ENCODE results near the gene TMCO6. TPM values are rescaled to one million over a fixed set of nuclear protein-coding genes. Genes with fewer than 3 reads are reported as not detected.
"Not testable (repeated sequence)": the region's sequence is repeated elsewhere in the genome, so short reads cannot be mapped to it uniquely, and the experiment has no call there.

The TMCO6 gene
- total RNA-seq, 1 donor from 2014 or later, result 4.2 TPM

DNA sequence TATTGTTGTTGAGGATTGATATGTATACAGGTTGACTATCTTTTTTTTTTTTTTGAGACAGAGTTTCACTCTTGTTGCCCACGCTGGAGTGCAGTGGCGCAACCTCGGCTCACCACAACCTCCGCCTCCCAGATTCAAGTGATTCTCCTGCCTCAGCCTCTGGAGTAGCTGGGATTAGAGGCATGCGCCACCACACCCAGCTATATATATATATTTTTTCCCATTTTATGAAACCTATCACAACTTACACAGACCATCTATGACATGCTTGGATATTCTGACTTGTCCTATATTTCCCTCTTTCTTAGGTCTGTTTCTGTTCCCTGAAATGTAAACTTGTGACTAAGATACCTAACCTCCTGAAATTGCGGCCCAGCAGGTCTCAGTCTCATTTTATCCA lies 11.3 kb upstream of the TMCO6 start:
- intact Hi-C loops (cut with DNase I), result no loop called here
- no peak for DNase-seq (ENCODE audit: missing footprints)
- no peak for ATAC-seq

DNA sequence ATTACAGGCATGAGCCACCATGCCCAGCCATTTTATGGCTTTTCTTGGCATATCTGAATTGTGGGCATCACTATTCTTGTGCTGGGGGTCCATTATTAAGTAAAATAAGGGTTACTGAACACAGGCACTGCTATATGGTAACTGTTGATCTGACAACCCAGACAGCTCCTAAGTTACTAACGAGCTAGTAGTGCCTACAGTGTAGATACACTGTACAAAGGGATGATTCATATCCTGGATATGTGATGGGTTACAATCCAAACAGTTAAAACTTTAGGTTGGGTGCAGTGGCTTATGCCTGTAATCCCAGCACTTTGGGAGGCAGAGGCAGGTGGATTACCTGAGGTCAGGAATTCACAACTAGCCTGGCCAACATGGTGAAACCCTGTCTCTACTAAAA lies 10.5 kb upstream of the TMCO6 start:
- ATAC-seq (no peak), DNase-seq (ENCODE audit: missing footprints) (no peak)
- intact Hi-C loops (cut with DNase I), result no loop called here

DNA sequence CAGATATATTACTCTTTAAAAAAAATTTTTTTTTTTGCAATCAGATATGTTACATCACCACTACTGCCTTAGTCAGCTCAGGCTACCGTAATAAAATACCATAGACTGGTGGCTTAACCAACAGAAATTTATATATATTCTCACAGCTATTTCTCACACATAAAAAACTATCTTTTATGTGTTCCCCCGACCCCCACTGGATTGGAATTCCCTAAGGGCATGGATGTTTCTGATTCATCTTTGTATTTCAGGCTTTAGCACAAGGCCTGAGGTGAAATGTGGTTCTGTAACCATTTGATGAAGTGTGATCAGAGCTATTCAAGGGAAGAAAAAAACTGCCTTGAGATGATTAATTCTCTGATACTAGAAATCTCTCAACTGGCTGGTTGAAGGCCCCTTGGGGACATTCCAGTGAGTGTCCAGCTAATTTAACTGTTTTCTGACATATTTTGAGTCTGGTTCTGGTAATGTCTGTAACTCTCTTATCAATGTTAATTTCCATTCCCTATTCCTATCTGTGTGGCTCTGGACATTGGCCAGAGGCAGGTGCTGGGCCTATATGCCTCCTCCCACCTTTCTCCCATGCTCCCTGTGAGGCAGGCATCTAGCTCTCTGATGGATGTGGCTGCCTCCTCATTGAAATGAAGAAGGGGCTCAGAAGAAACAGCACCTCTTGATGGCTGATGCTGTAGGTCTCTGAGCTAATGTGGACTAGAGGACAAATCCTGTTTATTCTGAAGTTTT lies 8.8 kb upstream of the TMCO6 start:
- intact Hi-C loops (cut with DNase I), result no loop called here
- DNase-seq (ENCODE audit: missing footprints) (no peak), ATAC-seq (no peak)

DNA sequence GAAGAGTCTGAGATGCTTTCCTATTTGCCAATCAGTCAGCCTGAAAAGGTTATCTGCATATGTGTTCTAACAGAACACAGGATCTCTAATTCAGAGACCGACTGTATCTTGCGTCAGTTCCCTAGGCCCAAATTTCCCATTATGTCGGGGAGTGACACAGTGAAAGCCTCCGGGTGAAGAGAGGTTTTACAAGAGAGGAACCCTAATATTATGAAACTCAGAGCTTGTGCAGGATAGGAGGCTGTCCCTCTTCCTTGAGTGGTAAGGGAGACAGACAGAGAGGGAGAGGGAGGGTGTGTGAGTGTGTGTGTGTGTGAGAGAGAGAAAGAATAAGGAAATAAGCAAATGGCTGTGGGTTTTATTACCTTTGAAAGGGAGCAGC lies 8.2 kb upstream of the TMCO6 start:
- intact Hi-C loops (cut with DNase I), result no loop called here
- DNase-seq (ENCODE audit: missing footprints) (no peak), ATAC-seq (no peak)

DNA sequence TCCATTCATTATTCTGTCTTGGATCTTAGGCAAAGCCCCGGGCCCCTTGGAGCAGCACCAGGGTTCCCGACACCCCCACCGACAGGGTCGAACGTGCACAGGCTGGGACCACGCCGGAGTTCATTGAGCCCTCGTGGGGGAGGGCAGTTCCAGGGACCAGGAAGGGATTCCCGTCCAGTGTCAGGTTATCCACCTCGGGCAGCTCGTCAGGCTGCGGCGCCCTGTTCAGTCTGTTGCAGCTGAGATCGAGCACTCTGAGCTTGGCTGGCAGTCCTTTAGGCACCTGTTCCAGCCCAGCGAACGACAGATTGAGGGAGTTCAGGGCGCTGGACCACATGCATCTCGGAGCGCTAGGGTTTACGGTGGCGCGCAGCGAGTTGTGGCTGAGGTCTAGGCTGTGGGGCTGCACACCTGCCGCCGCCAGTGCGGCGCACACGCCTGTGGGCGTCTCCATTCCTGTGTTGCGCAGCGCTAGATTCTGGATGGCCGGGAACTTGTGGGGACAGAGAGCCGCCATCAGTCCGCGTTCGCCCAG lies 7.4 kb upstream of the TMCO6 start:
- intact Hi-C loops (cut with DNase I), result no loop called here
- ATAC-seq (peak; percentile 38), DNase-seq (ENCODE audit: missing footprints) (no peak)

DNA sequence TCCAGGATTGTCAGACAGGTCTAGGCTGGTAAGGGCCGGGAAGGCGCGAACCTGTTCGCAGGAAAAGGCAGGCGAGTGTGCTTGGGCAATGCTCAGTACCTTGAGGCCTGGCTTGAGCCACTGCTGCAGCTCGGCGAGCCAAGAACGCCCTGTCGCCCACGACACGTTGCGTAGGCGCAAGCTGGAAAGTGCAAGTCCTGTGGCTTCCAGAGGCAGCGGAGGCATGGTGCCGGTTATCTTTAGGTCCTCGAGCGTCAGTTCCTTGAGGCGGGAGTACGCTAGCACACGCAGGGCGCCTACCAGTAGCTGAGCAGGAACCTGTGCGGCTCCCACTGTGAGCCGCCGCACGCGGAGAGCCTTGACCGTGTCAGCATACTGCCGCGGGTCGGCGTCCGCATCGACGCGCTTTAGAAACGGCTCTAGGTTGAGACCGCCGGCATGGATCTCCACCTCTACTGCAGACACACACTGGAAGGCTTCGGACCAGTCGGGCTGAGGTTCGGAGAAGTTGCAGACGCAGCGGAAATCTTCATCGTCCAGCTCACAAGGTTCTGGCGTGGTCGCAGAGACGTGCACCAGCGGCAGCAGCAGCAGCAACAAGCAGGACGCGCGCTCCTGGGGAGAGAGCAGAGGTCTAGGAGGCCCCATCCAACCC lies 6.8 kb upstream of the TMCO6 start:
- DNase-seq (ENCODE audit: missing footprints) (peak; percentile 85), ATAC-seq (peak; percentile 71)
- intact Hi-C loops (cut with DNase I), result no loop called here

DNA sequence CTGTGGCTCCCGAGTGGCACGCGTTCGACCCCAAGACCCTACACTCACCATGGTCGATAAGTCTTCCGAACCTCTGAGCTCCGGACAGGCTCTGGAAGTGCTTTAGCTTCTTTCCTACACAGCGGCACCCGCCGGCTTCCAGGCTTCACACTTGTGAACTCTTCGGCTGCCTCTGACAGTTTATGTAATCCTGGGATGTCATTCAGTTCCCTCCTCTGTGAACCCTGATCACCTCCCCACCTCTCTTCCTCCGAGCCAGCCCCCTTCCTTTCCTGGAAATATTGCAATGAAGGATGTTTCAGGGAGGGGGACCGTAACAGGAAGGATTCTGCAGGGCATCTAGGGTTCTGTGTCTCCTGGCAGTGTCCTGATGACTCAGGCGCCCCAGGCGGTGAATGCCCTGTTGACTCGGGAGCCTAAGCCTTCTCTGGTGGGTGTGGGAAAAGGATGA lies 6.2 kb upstream of the TMCO6 start, which contains the start of gene CD14:
Gene CD14 (minus strand): TSS at position 155 of the 451 bp plus-strand sequence. CDS start 104 bp downstream, at position 51.
- peak; percentile 88 for DNase-seq (ENCODE audit: missing footprints)
- ATAC-seq, result peak; percentile 65
- intact Hi-C loops (cut with DNase I), result no loop called here

DNA sequence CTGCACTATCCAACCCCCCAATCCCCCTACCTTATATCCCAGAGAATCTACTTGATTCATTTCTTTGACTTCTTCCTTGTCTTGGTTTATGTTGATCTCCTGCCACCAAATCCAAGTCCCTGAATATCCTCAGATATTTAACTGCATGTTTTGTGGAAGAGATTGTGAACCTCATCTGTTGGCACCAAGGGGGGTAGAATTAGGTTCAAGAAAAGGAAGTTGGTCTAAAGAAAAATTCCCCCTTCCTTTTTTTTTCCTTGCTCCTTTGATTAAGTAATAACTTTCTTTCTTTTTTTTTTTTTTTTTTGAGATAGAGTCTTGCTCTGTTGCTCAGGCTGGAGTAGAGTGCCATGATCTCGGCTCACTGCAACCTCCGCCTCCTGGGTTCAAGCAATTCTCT lies 5.8 kb upstream of the TMCO6 start:
- ATAC-seq (no peak), DNase-seq (ENCODE audit: missing footprints) (no peak)
- intact Hi-C loops (cut with DNase I), result no loop called here

DNA sequence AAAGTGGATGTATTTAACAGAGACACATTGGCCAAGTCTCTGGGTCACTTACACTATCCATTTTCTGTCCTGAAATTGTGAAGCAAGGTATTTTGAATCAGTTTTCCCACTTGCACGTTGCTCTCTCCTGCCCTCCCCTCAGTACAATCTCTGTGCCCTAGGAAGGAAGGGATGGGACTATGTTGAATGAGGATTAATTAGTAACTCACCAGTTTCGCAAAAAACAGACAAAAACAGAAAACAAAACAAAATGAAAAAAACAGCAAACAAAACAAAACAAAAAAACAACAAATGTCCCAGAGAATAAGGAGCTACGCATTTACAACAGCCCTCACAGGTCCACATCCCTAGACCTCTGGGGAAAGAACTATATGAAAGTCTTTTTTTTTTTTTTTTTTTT lies 5.1 kb upstream of the TMCO6 start:
- intact Hi-C loops (cut with DNase I), result no loop called here
- DNase-seq (ENCODE audit: missing footprints) (no peak), ATAC-seq (no peak)

DNA sequence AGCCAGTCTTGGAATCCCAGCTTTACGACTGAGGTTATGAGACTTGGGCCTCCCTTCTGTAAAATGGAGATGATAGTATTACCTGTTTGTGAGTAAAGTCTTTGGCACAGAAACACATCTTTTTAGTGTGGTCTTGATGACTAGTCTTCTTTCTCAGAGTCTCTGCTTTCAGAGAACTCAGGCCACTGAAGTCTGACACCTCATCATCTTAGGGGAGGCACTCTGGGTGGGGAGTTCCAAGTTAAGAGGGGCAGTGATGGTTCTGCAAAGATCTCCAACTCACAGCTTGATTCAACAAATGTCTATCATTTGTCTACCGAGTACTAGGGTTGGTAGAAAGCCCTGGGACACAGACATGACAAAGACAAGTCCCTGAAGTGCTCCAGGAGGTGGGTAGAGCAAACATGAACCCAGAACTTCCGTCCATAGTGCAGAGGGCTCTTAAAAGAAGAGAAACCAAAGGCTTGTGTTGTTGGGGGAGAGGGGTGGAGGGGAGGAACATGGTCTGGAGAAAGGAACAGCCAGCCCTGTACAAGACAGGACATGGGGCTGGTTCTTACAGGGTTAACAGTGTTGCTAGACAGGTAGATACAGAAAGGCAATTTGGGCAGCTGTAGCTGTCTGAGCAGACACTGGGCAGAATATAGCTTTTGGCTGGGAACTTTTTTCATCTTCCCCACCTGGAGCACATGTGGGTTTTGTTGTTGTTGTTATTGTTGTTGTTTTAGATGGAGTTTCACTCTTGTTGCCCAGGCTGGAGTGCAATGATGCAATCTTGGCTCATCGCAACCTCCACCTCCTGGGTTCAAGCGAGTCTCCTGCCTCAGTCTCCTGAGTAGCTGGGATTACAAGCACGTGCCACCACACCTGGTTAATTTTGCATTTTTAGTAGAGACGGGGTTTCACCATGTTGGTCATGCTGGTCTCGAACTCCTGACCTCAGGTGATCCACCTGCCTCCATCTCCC lies 3.7 kb upstream of the TMCO6 start:
- DNase-seq (ENCODE audit: missing footprints) (no peak), ATAC-seq (no peak)
- intact Hi-C loops (cut with DNase I), result loop anchor here (5.0 kb wide), 1 partner anchor 233 kb away; the partner anchor contains the start of gene ANKHD1

DNA sequence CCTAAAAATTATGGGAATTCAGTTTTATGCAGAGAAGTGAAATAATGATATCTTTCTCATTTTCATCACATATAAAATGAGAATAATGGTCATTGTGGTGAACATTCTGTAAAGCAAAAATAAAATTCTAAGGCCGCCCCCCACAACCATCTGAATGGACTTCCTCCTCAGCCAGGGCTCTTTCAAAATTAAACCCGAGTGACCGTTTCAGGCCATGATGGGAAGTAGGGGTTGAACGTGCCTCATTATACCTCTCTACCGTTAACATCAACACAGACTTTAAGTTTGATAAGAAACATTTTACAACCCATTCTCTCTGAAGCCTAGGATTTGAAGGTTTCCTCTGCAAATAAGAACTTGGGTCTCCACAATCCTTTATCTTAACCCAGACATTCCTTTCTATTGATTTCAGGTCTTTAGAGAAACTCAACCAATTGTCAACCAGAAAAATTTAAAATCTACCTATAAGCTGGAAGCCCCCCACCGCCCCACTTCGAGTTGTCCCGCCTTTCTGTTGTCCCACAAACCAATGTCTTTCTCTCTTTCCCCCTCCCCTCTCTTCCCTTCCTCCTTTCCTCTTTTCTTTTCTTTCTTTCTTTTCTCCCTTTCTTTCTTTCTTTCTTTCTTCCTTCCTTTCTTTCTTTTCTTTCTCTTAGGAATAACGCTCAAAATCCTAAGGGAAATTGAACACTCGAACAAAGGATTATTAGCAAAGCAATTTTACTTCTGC lies 1.7 kb upstream of the TMCO6 start:
- intact Hi-C loops (cut with DNase I), result loop anchor here (2.0 to 5.0 kb wide), 2 partner anchors 91 to 235 kb away; partner anchors contain the start of genes ANKHD1 and EIF4EBP3
- ATAC-seq, result no peak
- no peak for DNase-seq (ENCODE audit: missing footprints)

DNA sequence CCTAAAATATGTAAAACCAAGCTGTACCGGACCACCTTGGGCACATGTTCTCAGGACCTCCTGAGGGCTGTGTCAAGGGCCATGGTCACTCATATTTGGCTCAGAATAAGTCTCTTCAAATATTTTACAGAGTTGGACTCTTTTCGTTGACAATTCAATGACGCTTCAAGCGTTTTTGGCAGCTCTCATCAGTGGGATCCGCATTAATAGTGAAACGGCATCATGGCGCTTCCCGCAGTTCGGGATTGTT lies 428 bp upstream of the TMCO6 start:
- DNase-seq (ENCODE audit: missing footprints); ATAC-seq: not testable (repeated sequence)
- intact Hi-C loops (cut with DNase I), result loop anchor here (1.0 to 5.0 kb wide), 3 partner anchors 75 to 237 kb away; partner anchors contain the start of genes ANKHD1, APBB3, EIF4EBP3 and SLC35A4

DNA sequence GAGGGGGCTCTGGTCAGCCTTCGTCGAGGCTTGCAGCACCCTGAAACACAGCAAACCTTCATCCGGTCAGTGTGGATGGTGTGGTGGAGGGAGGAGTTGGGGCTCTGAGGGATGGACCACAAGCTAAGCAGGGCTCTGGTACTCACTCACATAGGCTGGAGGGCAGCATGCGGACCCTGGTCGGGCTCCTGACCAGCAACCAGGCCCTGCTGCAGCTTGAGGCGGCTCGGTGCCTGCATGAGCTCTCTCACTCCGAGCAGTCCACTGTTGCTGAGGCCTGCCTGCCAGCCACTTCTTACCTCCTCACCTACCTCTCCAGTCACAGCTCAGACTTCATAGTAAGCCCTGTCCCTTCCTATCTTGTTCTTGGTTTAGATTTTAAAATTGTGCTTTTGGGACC lies 2.5 kb downstream of the TMCO6 start:
- intact Hi-C loops (cut with DNase I), result no loop called here
- no peak for DNase-seq (ENCODE audit: missing footprints)
- ATAC-seq, result no peak

DNA sequence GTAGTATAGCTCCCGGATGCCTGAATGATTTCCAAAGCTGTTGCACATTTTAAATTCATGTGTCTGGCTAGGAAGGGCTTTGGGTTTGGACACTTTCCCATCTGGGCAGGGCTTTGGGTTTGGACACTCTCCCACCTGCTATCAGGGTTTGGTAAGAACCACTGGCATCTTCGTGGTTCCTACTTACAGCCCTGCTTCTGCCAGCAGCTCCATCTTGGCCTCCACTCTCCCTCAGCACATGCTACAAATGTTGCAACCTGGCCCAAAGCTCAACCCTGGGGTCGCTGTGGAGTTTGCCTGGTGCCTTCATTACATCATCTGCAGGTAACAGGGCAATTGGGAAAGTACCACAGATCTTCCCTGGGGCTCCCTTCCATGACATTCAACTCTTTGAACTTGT lies 3.5 kb downstream of the TMCO6 start:
- DNase-seq (ENCODE audit: missing footprints) (no peak), ATAC-seq (no peak)
- intact Hi-C loops (cut with DNase I), result no loop called here

DNA sequence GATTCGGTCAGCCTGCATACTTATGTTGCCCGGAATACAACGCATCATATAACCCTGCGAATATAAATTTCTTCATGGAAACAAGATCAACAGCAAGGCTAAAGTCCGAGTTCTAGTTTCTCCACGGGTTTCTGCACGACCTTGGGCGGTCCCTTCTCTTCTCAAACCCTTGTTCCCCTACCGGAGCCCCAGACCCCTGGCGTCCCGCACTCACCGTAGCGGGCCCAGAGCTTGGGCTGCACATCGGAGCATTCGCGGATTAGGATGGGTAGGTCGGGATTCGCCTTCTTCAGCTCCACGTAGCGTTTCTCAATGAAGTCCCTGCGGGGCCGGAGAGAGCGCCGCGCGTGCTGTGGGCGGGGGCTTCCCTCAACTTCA lies 7.8 kb downstream of the TMCO6 start:
- ATAC-seq (peak; percentile 7), DNase-seq (ENCODE audit: missing footprints) (no peak)
- intact Hi-C loops (cut with DNase I), result no loop called here

DNA sequence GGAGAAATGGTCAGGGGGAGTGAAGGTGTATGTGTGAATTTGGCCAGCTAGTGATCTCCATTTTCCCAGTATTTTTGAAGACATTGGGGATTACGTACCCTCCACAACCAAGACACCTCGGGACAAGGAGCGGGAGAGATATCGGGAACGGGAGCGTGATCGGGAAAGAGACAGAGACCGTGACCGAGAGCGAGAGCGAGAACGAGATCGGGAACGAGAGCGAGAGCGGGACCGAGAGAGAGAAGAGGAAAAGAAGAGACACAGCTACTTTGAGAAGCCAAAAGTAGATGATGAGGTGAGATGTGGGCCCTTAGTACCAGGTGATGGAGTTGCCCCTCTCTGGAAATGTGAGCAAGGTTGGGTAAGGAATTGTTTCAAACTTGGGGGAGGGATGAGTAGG lies 19.6 kb downstream of the TMCO6 start:
- intact Hi-C loops (cut with DNase I), result no loop called here
- no peak for ATAC-seq
- no peak for DNase-seq (ENCODE audit: missing footprints)

DNA sequence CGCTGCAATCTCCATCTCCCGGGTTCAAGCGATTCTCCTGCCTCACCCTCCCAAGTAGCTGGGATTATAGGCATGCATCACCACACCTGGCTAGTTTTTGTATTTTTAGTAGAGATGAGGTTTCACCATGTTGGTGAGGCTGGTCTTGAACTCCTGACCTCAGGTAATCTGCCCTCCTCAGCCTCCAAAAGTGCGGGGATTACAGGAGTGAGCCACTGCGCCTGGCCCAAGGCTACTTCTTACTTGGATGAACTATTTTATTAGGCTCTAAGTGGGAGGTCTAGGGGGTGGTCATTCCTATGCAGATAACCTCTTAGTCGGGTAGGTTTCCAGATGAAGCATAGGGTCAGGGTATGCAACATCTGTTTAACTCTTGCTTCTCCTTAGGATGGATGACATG lies 21.1 kb downstream of the TMCO6 start:
- DNase-seq (ENCODE audit: missing footprints); intact Hi-C loops (cut with DNase I); ATAC-seq: not testable (repeated sequence)

DNA sequence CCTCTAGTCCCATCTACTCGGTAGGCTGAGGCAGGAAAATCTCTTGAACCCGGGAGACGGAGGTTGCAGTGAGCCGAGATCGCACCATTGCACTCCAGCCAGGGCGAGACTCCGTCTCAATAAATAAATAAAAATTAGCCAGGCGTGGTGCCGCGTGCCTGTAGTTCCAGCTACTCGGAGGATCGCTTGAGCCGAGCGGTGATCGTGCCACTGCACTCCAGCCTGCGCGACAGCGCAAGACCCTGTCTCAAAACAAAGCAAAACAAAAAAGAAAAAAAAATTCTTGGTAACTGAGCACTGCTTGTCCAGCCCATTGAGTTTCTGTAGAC lies 24.7 kb downstream of the TMCO6 start:
- intact Hi-C loops (cut with DNase I), result loop anchor here (1.0 kb wide), 1 partner anchor 27 kb away; the partner anchor contains the start of genes HARS1 and HARS2

More for the DNA sequence above, 24.7 kb downstream of the TMCO6 start:
- DNase-seq (ENCODE audit: missing footprints) (no peak), ATAC-seq (peak; percentile 4)

All from Right ventricle myocardium inferior (tissue), 1 donor.